Naive thymus-derived CD4-positive, alpha-beta T cell (primary cell): ENCODE measurements around the gene TMEM100. TPM values are rescaled to one million over a fixed set of nuclear protein-coding genes. Genes with fewer than 3 reads are reported as not detected.

ENCODE experiments used
- ATAC-seq: fragments of 150-1000 bp; cut with Tn5 transposase; 2 replicates; pipeline ENCODE4 v1.10.0; 2021; ENCODE audit warnings: mild to moderate bottlenecking, moderate library complexity
- CTCF ChIA-PET: fragments of 350-600 bp; sonication (Branson Sonifier 250); formaldehyde crosslinking; loops from one replicate; lab custom pipeline; 2021; ENCODE audit warnings: antibody characterized with exemption; lab: Charles Lee
- POLR2A ChIA-PET: fragments of 350-600 bp; sonication (Branson Sonifier 250); formaldehyde crosslinking; loops from one replicate; lab custom pipeline; 2021; ENCODE audit warnings: antibody characterized with exemption, inconsistent platforms; lab: Charles Lee
- DNase-seq, 9 donors: peaks; one replicate each; pipeline versions ENCODE4 v3.0.0 to v3.0.0-alpha.2; 2020 to 2022; ENCODE audit warnings: mixed read lengths in 1 of 9
- H3K27ac ChIP-seq: one replicate; pipeline ENCODE4 v1.7.0; 2013; ENCODE audit warnings: mild to moderate bottlenecking, low read depth, low read length, moderate library complexity
- H3K27me3 ChIP-seq, 2 donors: one replicate each; pipeline ENCODE4 v1.7.0; 2013; ENCODE audit warnings: low read length in 2 of 2, mild to moderate bottlenecking in 2 of 2, moderate library complexity in 2 of 2; ENCODE audit not compliant: control insufficient read depth in 2 of 2, insufficient read depth in 2 of 2
- H3K36me3 ChIP-seq, 3 experiments: 1 replicate in 2 of 3; 2 replicates in 1 of 3; pipeline ENCODE4 v1.7.0; 2013; ENCODE audit warnings: low read length in 3 of 3, mild to moderate bottlenecking in 3 of 3, moderate library complexity in 1 of 3; ENCODE audit not compliant: insufficient read depth in 3 of 3, control insufficient read depth in 2 of 3
- H3K4me1 ChIP-seq, 2 donors: one replicate each; pipeline ENCODE4 v1.7.0; 2013; ENCODE audit warnings: low read length in 2 of 2, mild to moderate bottlenecking in 2 of 2, moderate library complexity in 1 of 2; ENCODE audit not compliant: control insufficient read depth in 2 of 2, insufficient read depth in 2 of 2
- H3K4me3 ChIP-seq: 2 replicates; pipeline ENCODE4 v1.7.0; 2013; ENCODE audit warnings: mild to moderate bottlenecking, low read length
- H3K9me3 ChIP-seq, 3 experiments: 1 replicate in 2 of 3; 2 replicates in 1 of 3; pipeline ENCODE4 v1.7.0; 2013; ENCODE audit warnings: low read length in 3 of 3; ENCODE audit not compliant: control insufficient read depth in 2 of 3
- H3K27ac Mint-ChIP-seq, 9 donors: one replicate each; pipeline ENCODE4 v1.8.0; 2020 to 2022; ENCODE audit warnings: mixed read lengths in 9 of 9, mild to moderate bottlenecking in 8 of 9, moderate library complexity in 5 of 9, inconsistent platforms in 2 of 9
- H3K27me3 Mint-ChIP-seq, 5 donors: one replicate each; pipeline ENCODE4 v1.8.0; 2021 to 2022; ENCODE audit warnings: mixed read lengths in 5 of 5, mild to moderate bottlenecking in 1 of 5
- H3K36me3 Mint-ChIP-seq, 5 donors: one replicate each; pipeline ENCODE4 v1.8.0; 2020 to 2022; ENCODE audit warnings: mixed read lengths in 5 of 5, mild to moderate bottlenecking in 3 of 5, inconsistent platforms in 1 of 5
- H3K4me1 Mint-ChIP-seq, 7 donors: one replicate each; pipeline ENCODE4 v1.8.0; 2020 to 2022; ENCODE audit warnings: mixed read lengths in 7 of 7, mild to moderate bottlenecking in 3 of 7, inconsistent platforms in 1 of 7
- H3K4me3 Mint-ChIP-seq, 10 donors: one replicate each; pipeline ENCODE4 v1.8.0; 2020 to 2022; ENCODE audit warnings: mild to moderate bottlenecking in 10 of 10, mixed read lengths in 10 of 10, moderate library complexity in 6 of 10, inconsistent platforms in 2 of 10
- H3K9me3 Mint-ChIP-seq, 11 donors: one replicate each; pipeline ENCODE4 v1.8.0; 2020 to 2022; ENCODE audit warnings: mixed read lengths in 11 of 11, mild to moderate bottlenecking in 4 of 11, inconsistent platforms in 1 of 11, moderate library complexity in 1 of 11
- intact Hi-C, 2 donors: fragments of 100-400 bp; cut with micrococcal nuclease; formaldehyde crosslinking; loops; one replicate each; pipeline ENCODE4 v1.15.1; 2023
- polyA plus RNA-seq, 2 donors: library from polyadenylated mRNA; unstranded; fragments of 300-500 nt; fragmentation: Illumina TruSeq; gene quantifications; one replicate each; pipeline ENCODE4 v1.2.3, GENCODE V29; 2021
- total RNA-seq, 6 experiments: library from RNA in 5 of 6; stranded (reverse) in 5 of 6; gene quantifications; 1 replicate in 5 of 6; 2 replicates in 1 of 6; pipeline ENCODE4 v1.2.3 and lab custom pipeline; 2021 to 2026

TMEM100 gene, protein sequence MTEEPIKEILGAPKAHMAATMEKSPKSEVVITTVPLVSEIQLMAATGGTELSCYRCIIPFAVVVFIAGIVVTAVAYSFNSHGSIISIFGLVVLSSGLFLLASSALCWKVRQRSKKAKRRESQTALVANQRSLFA
- total RNA-seq (not detected), polyA plus RNA-seq (not detected), total RNA-seq (lab: John Stamatoyannopoulos, UW) (not detected)

DNA sequence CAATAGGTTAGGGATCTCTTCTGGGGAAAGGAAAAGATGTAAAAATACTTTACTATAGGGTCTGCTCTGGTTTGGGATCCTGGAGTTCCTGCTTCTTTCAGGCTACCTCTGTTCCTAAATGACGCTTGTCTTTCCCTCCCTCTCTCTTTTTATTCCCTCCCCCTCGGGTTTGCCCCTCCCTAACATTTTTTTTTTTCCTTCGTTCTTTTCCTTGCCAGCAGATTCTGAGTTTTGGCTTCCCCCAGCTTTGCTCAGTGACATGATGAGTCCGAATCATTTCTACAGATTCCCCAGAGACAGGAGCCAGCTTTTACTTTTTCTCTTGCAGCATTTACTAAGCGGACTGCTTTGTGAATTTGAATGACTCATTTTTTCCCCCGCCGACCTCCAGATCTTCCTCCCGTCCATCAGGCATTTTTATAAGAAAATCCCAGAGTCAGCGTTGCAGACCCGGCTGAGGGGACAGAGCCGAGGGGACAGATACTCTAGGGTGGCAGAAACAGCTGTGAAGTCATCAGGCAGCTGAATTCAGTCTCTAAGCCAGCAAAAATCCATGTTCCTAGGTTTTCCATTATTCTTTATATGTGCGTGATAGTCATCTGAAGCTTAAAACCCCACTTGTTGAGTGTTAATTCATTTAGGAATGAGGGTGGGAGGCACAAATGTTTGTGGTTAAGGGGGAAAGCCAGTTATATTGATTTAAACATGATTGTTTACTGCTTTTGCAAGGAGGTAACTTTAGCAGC is at the start of gene TMEM100:
Gene TMEM100, minus strand, starts transcription at position 123 of the 746 bp plus-strand sequence. CDS start 1,794 bp downstream, outside the sequence.
- no peak within 1 kb of the TSS for H3K4me3 ChIP-seq
- intact Hi-C loops: no loop called here
- H3K27ac ChIP-seq: no peak within 1 kb of the TSS
- no peaks in the 10 kb centered on the region for H3K4me1 ChIP-seq
- no peak for ATAC-seq
- Mint-ChIP-seq H3K4me1 (no peaks in the 10 kb centered on the region), H3K27ac (no peak within 1 kb of the TSS), H3K36me3 (no peaks in the 10 kb centered on the region), H3K27me3 (peaks cover 35 to 65% (median 48%) of the 10 kb centered on the region in 5 donors), H3K4me3 (no peak within 1 kb of the TSS), H3K9me3 (no peaks in the 10 kb centered on the region)
- no peaks in the 10 kb centered on the region for H3K9me3 ChIP-seq
- no peaks in the 10 kb centered on the region for H3K36me3 ChIP-seq
- POLR2A ChIA-PET: no interaction called here
- DNase-seq: no peak
- CTCF ChIA-PET: no interaction called here
- H3K27me3 ChIP-seq: no peaks in the 10 kb centered on the region

DNA sequence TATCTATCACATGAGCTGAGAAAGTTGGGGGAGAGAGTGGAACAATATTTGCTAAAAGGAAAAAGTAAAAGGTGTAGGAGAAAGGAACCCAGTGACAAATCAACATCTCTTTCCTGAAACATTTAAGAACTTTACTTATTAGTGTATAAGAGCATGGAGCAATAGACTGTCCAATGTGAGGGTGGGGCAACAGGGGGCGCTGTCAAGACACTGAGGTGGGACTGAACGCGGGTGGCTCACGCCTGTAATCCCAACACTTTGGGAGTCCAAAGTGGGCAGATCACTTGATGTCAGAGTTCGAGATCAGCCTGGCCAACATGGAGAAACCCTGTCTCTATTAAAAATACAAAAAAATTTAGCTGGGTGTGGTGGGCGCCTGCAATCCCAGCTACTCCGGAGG is 49.4 kb upstream of the TMEM100 start:
- Histone ChIP-seq H3K27ac (no peak overlapping the region), H3K9me3 (no peaks in the 10 kb centered on the region), H3K36me3 (peaks cover 0 to 13% (median 0%) of the 10 kb centered on the region in 3 experiments), H3K4me1 (no peaks in the 10 kb centered on the region), H3K27me3 (no peaks in the 10 kb centered on the region), H3K4me3 (no peak overlapping the region)
- intact Hi-C loops: no loop called here
- H3K36me3 Mint-ChIP-seq: peaks cover 0 to 61% (median 33%) of the 10 kb centered on the region in 5 donors
- H3K27me3 Mint-ChIP-seq: no peaks in the 10 kb centered on the region
- no peaks in the 10 kb centered on the region for H3K4me1 Mint-ChIP-seq
- ATAC-seq (no peak), DNase-seq (no peak)
- CTCF ChIA-PET: interaction anchor here (0.6 kb wide), 1 partner anchor 155 kb away, joined by 3 read pairs; no protein-coding TSS in a partner anchor
- H3K9me3 Mint-ChIP-seq: no peaks in the 10 kb centered on the region
- POLR2A ChIA-PET: no interaction called here
- no peak overlapping the region for H3K4me3 Mint-ChIP-seq
- no peak overlapping the region for H3K27ac Mint-ChIP-seq

DNA sequence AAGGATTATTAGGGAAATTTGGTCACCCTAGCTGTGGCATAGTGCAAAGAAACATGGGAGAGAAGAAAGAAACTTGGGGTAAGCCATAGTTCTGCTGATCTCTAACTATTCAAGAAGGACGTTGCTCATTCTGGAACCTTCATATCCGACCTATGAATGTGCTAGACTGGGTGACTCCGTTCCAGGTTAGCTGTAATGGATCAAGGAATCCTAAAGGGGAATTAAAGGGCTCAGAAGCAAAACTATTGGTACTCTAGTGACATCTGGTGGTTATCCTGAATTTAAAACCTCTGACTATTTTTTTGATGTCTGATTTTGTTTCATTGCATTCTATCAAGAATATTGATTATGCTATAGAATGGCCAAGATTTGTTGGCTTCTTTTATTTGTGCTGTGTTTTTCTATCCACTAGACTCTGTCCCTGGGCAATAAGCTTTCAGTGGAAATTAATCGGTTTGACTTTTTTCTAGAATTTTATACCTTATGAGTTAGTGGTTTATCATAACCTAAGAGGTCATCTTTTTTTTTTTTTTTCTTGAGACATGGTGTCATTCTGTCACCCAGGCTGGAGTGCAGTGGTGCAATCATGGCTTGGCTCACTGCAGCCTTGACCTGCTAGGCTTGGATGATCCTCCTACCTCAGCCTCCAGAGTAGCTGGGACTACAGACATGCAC is 47.7 kb upstream of the TMEM100 start:
- Histone ChIP-seq H3K27ac (no peak overlapping the region), H3K9me3 (no peaks in the 10 kb centered on the region), H3K4me1 (no peaks in the 10 kb centered on the region), H3K36me3 (peaks cover 0 to 8% (median 0%) of the 10 kb centered on the region in 3 experiments), H3K27me3 (no peaks in the 10 kb centered on the region), H3K4me3 (no peak overlapping the region)
- H3K27ac Mint-ChIP-seq: no peak overlapping the region
- H3K27me3 Mint-ChIP-seq: no peaks in the 10 kb centered on the region
- no peaks in the 10 kb centered on the region for H3K4me1 Mint-ChIP-seq
- intact Hi-C loops: loop anchor here (1.0 kb wide), 1 partner anchor 244 kb away; no protein-coding TSS in a partner anchor
- POLR2A ChIA-PET: interaction anchor here (0.6 to 0.8 kb wide), 2 partner anchors 14 to 129 kb away, joined by 3 to 4 read pairs; no protein-coding TSS in a partner anchor
- CTCF ChIA-PET: interaction anchor here (0.7 to 2.0 kb wide), 2 partner anchors 244 to 423 kb away, joined by 3 to 7 read pairs; no protein-coding TSS in a partner anchor
- no peak for ATAC-seq
- H3K4me3 Mint-ChIP-seq: no peak overlapping the region
- peaks cover 0 to 49% (median 24%) of the 10 kb centered on the region in 5 donors for H3K36me3 Mint-ChIP-seq
- peak in 2 of 9 donors; percentile 5 to 7 for DNase-seq
- no peaks in the 10 kb centered on the region for H3K9me3 Mint-ChIP-seq

- ATAC-seq (peak; percentile 29), DNase-seq (no peak)
- Mint-ChIP-seq H3K27me3 (no peaks in the 10 kb centered on the region), H3K36me3 (peaks cover 0 to 44% (median 21%) of the 10 kb centered on the region in 5 donors), H3K9me3 (no peaks in the 10 kb centered on the region), H3K4me1 (no peaks in the 10 kb centered on the region), H3K4me3 (no peak overlapping the region), H3K27ac (no peak overlapping the region)
- ChIA-PET CTCF (interaction anchor here (0.7 to 2.0 kb wide), 3 partner anchors 243 to 422 kb away, joined by 3 to 7 read pairs (median 4); no protein-coding TSS in a partner anchor), POLR2A (no interaction called here)
- Histone ChIP-seq H3K36me3 (peaks cover 0 to 8% (median 0%) of the 10 kb centered on the region in 3 experiments), H3K27ac (no peak overlapping the region), H3K9me3 (no peaks in the 10 kb centered on the region), H3K4me3 (no peak overlapping the region), H3K27me3 (no peaks in the 10 kb centered on the region), H3K4me1 (no peaks in the 10 kb centered on the region)
- intact Hi-C loops: no loop called here
These were observed 46.9 kb upstream of the TMEM100 start for GRCh38 chr17:55769625-55770000.

DNA sequence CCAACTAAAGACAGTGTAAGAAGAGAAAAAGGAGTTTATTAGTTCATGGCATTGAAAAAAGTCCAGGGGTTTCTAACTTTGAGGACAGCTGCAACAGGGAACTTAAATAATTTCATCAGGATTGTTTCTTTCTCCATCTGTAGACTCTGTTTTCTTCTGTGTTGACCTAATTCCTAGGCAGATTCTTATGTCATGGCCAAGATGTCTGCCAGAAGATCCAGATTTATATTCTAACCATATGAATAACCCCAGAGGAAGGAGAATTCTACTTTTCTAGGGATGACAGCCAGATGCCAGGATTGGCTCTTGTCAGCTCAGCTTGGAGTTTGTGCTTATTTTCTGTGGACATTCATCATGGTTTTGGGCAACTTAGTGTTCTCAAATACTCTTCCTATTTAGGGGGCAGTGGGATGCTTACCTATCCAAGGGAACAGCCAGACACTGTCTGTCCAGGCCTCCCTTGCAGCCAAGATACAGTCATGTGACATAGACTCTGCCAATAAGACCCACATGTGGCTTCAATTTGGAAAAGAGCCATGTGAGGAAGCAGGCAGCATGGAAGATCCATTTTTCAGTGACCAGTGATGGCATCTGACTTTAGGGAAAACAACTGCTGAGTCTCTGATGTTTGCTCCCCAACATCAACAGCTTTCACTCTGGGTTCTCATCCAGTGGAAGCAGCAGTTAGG is 46.4 kb upstream of the TMEM100 start:
- Mint-ChIP-seq H3K27me3 (no peaks in the 10 kb centered on the region), H3K4me1 (peaks cover 0 to 2% (median 0%) of the 10 kb centered on the region in 7 donors), H3K9me3 (no peaks in the 10 kb centered on the region), H3K36me3 (peaks cover 0 to 40% (median 21%) of the 10 kb centered on the region in 5 donors), H3K27ac (no peak overlapping the region), H3K4me3 (no peak overlapping the region)
- H3K27ac ChIP-seq: no peak overlapping the region
- intact Hi-C loops: no loop called here
- no peaks in the 10 kb centered on the region for H3K4me1 ChIP-seq
- no peaks in the 10 kb centered on the region for H3K9me3 ChIP-seq
- H3K4me3 ChIP-seq: no peak overlapping the region
- ChIA-PET CTCF (interaction anchor here (1.3 to 1.5 kb wide), 2 partner anchors 167 to 242 kb away, joined by 3 to 4 read pairs; no protein-coding TSS in a partner anchor), POLR2A (no interaction called here)
- DNase-seq: no peak
- no peaks in the 10 kb centered on the region for H3K27me3 ChIP-seq
- ATAC-seq: no peak
- peaks cover 0 to 8% (median 0%) of the 10 kb centered on the region in 3 experiments for H3K36me3 ChIP-seq

- Mint-ChIP-seq H3K9me3 (peaks cover 0 to 3% (median 0%) of the 10 kb centered on the region in 11 donors), H3K4me1 (peaks cover 0 to 6% (median 0%) of the 10 kb centered on the region in 7 donors), H3K27ac (no peak overlapping the region), H3K4me3 (no peak overlapping the region), H3K27me3 (no peaks in the 10 kb centered on the region), H3K36me3 (peaks cover 0 to 19% (median 5%) of the 10 kb centered on the region in 5 donors)
- Histone ChIP-seq H3K27ac (no peak overlapping the region), H3K9me3 (no peaks in the 10 kb centered on the region), H3K4me1 (no peaks in the 10 kb centered on the region), H3K36me3 (no peaks in the 10 kb centered on the region), H3K4me3 (no peak overlapping the region), H3K27me3 (no peaks in the 10 kb centered on the region)
- ChIA-PET CTCF (no interaction called here), POLR2A (no interaction called here)
- ATAC-seq (no peak), DNase-seq (no peak)
- intact Hi-C loops: no loop called here
These were observed 42.8 kb upstream of the TMEM100 start for GRCh38 chr17:55765472-55765871.
